Measurements from ENCODE around the gene ADCK1.

DNA sequence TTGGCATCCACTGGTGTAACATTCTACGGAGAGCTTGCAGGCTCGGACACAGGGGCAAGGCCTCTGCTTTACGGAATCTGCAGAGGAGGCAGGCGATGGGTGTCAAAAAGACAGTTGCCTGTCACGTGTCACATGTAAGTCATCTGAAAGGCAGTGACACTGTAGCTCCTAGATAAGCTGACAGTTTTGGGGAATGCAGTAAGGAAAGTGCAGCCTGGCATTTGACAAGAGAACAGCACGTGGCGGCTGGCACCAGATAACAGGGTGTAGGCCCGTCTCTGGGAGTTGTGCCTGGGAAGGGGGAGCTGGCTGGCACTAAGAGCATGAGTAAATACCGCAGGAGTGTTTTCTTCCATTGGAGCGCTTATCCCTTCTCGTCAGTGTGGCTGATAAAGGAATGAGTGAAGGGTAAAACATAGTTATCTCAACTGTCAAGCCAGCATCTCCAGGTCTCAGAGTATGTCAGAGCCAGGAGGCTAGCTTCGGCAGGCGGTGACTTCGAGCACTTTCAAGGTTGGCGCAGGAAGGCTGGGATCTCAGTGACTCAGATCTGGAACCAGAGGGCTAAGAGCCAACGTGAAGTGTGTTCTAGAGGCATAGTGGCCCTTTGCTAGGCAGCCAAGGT, 26.1 kb downstream of the ADCK1 start:
- TF ChIP-seq CTCF (IDR thresholded peaks at IDR 0.05) = no peak
- TF ChIP-seq EZH2 (IDR thresholded peaks at IDR 0.05; ENCODE audit: borderline replicate concordance, insufficient read depth, low read depth, low read length, poor library complexity, severe bottlenecking) = no peak

All from B cell (primary cell).